Measurements from ENCODE around the gene EXOC1L. TPM values are rescaled to one million over a fixed set of nuclear protein-coding genes. Genes with fewer than 3 reads are reported as not detected.
A peak's percentile ranks its signal among the peaks of the same experiment; 100 is the strongest.

EXOC1L gene
- total RNA-seq, 1 donor from 2014 or later = 0.83 TPM

- peaks cover 2% of the 10 kb centered on the region for H3K4me1 Mint-ChIP-seq (ENCODE audit: low read depth, unreplicated experiment)
Observed at GRCh38 chr4:55801498-55801897, 18.1 kb upstream of the EXOC1L start.

GRCh38 chr4:55807556-55807955 is 12.0 kb upstream of the EXOC1L start:
- Mint-ChIP-seq H3K4me1 (ENCODE audit: low read depth, unreplicated experiment) (peaks cover 18% of the 10 kb centered on the region), H3K27me3 (ENCODE audit: unreplicated experiment) (peaks cover 7% of the 10 kb centered on the region), H3K27ac (ENCODE audit: unreplicated experiment) (peak overlapping the region; percentile 94), H3K36me3 (ENCODE audit: unreplicated experiment) (peaks cover 9% of the 10 kb centered on the region), H3K9me3 (ENCODE audit: unreplicated experiment) (no peaks in the 10 kb centered on the region), H3K4me3 (ENCODE audit: unreplicated experiment) (peak overlapping the region; percentile 32)
- no peak for DNase-seq
- no peak for TF ChIP-seq CTCF (IDR thresholded peaks at IDR 0.05; ENCODE audit: partially characterized antibody, unreplicated experiment)

More at GRCh38 chr4:55801498-55801897, 18.1 kb upstream of the EXOC1L start:
- no peaks in the 10 kb centered on the region for H3K36me3 Mint-ChIP-seq (ENCODE audit: unreplicated experiment)
- H3K27ac Mint-ChIP-seq (ENCODE audit: unreplicated experiment) = no peak overlapping the region
- H3K4me3 Mint-ChIP-seq (ENCODE audit: unreplicated experiment) = no peak overlapping the region
- no peak for TF ChIP-seq CTCF (IDR thresholded peaks at IDR 0.05; ENCODE audit: partially characterized antibody, unreplicated experiment)
- H3K27me3 Mint-ChIP-seq (ENCODE audit: unreplicated experiment) = peaks cover 2% of the 10 kb centered on the region
- no peaks in the 10 kb centered on the region for H3K9me3 Mint-ChIP-seq (ENCODE audit: unreplicated experiment)
- no peak for DNase-seq

- no peak for TF ChIP-seq CTCF (IDR thresholded peaks at IDR 0.05; ENCODE audit: partially characterized antibody, unreplicated experiment)
- DNase-seq = peak; percentile 62
- Mint-ChIP-seq H3K9me3 (ENCODE audit: unreplicated experiment) (no peaks in the 10 kb centered on the region), H3K36me3 (ENCODE audit: unreplicated experiment) (peaks cover 14% of the 10 kb centered on the region), H3K4me3 (ENCODE audit: unreplicated experiment) (peak overlapping the region; percentile 32), H3K27ac (ENCODE audit: unreplicated experiment) (peak overlapping the region; percentile 99), H3K27me3 (ENCODE audit: unreplicated experiment) (peaks cover 7% of the 10 kb centered on the region), H3K4me1 (ENCODE audit: low read depth, unreplicated experiment) (peaks cover 18% of the 10 kb centered on the region)
Observed at GRCh38 chr4:55808186-55808585, 11.4 kb upstream of the EXOC1L start.

GRCh38 chr4:55808632-55809031 is 11.0 kb upstream of the EXOC1L start:
- no peak for DNase-seq
- Mint-ChIP-seq H3K4me1 (ENCODE audit: low read depth, unreplicated experiment) (peaks cover 18% of the 10 kb centered on the region), H3K36me3 (ENCODE audit: unreplicated experiment) (peaks cover 18% of the 10 kb centered on the region), H3K27me3 (ENCODE audit: unreplicated experiment) (peaks cover 7% of the 10 kb centered on the region), H3K9me3 (ENCODE audit: unreplicated experiment) (no peaks in the 10 kb centered on the region), H3K27ac (ENCODE audit: unreplicated experiment) (peak overlapping the region; percentile 99), H3K4me3 (ENCODE audit: unreplicated experiment) (no peak overlapping the region)
- no peak for TF ChIP-seq CTCF (IDR thresholded peaks at IDR 0.05; ENCODE audit: partially characterized antibody, unreplicated experiment)

- Mint-ChIP-seq H3K36me3 (ENCODE audit: unreplicated experiment) (peaks cover 14% of the 10 kb centered on the region), H3K27me3 (ENCODE audit: unreplicated experiment) (no peaks in the 10 kb centered on the region), H3K27ac (ENCODE audit: unreplicated experiment) (no peak overlapping the region), H3K9me3 (ENCODE audit: unreplicated experiment) (no peaks in the 10 kb centered on the region), H3K4me3 (ENCODE audit: unreplicated experiment) (no peak overlapping the region), H3K4me1 (ENCODE audit: low read depth, unreplicated experiment) (peaks cover 5% of the 10 kb centered on the region)
- TF ChIP-seq CTCF (IDR thresholded peaks at IDR 0.05; ENCODE audit: partially characterized antibody, unreplicated experiment) = no peak
- DNase-seq = no peak
Observed at GRCh38 chr4:55817691-55818090, 1.9 kb upstream of the EXOC1L start.

Measured in glutamatergic neuron (in vitro differentiated cells).